Right atrium auricular region (tissue), 2 donors: Measurements from ENCODE around the gene POLD4. TPM values are rescaled to one million over a fixed set of nuclear protein-coding genes. Genes with fewer than 3 reads are reported as not detected.

Experiments
- DNase-seq: peaks from one replicate; pipeline ENCODE4 v3.0.0-alpha.2; 2019; ENCODE audit warnings: low spot score
- H3K27ac ChIP-seq, 2 donors: fragments of 200-600 bp; sonication (generic); 1 replicate in 1 of 2; 2 replicates in 1 of 2; pipeline ENCODE4 v1.5.1; 2016 to 2019
- H3K27me3 ChIP-seq, 2 donors: fragments of 200-600 bp; sonication (generic); one replicate each; pipeline versions ENCODE4 v1.5.1 to v1.6.0; 2017 to 2019
- H3K36me3 ChIP-seq: fragments of 200-600 bp; sonication (generic); one replicate; pipeline ENCODE4 v1.5.1; 2016
- H3K4me1 ChIP-seq, 2 donors: fragments of 200-600 bp; sonication (generic); one replicate each; pipeline versions ENCODE4 v1.5.1 to v1.6.0; 2017 to 2019
- H3K4me3 ChIP-seq, 2 donors: fragments of 200-600 bp; sonication (generic); 1 replicate in 1 of 2; 2 replicates in 1 of 2; pipeline ENCODE4 v1.5.1; 2017 to 2019; ENCODE audit warnings: mild to moderate bottlenecking in 1 of 2, moderate library complexity in 1 of 2
- H3K9me3 ChIP-seq, 2 donors: fragments of 200-600 bp; sonication (generic); one replicate each; pipeline ENCODE4 v1.5.1; 2019
- total RNA-seq, 2 donors: library from RNA; depleted of rRNA; stranded (reverse); fragments of >200 nt; gene quantifications; one replicate each; pipeline ENCODE4 v1.1.0, GENCODE V29; 2016
- TF ChIP-seq, protein P1 (sequence below), 2 donors: fragments of 200-600 bp; sonication (generic); IDR thresholded peaks; one replicate each; pipeline ENCODE4 v1.5.1; 2019; ENCODE audit warnings: antibody characterized with exemption in 2 of 2

Gene POLD4
- total RNA-seq, 2 donors from 2014 or later: 115 to 136 TPM

DNA sequence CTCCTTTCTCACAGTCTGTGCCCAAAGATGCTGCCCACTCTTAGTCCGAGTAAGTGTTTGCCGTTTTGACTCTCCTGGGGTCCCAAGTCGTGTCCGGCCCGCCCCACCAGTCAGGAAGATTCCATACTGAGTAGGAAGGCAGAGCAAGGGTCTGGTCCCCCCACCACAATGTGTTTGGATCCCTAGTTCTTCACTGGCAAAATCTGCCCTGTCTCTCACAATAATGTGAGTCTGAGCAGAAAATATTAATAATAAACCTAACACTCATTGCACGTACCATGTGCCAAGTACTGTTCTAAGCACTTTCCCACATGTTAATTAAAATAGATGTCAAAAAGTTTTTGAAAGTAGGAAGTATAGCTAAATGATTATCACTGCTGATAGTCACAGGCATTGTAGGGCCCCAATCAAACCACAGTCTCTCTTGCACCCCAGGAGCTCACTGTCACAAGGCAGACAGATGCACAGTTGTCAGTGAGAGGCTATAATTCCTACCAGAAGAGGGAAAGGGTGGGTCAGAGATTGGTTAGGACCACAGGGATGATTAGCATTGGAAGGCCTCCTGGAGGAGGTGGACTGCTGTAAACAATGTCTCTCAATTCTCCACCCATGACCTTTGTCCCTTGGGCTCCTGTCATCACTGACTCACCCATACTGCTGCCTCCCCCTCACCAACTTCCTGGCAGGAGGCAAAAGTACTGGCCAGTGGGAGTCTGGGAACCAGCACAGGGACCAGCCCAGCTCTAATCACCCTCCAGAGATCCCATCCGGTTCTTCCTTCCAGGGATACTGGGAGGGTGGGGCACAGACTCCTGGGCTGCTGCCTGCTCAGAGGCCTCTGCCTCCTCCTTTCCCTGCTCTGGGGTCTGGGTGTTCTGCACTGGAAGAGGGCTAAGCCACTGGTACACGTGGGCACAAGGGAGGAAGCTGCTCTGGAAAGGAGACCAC, 1.0 kb upstream of the POLD4 start:
- Histone ChIP-seq H3K27me3 (no peaks in the 10 kb centered on the region), H3K9me3 (no peaks in the 10 kb centered on the region), H3K4me1 (peaks cover 0 to 82% of the 10 kb centered on the region in 2 donors), H3K27ac (peak overlapping the region; percentile 99), H3K4me3 (peak overlapping the region; percentile 61 to 75), H3K36me3 (no peaks in the 10 kb centered on the region)
- TF ChIP-seq, protein P1, sequence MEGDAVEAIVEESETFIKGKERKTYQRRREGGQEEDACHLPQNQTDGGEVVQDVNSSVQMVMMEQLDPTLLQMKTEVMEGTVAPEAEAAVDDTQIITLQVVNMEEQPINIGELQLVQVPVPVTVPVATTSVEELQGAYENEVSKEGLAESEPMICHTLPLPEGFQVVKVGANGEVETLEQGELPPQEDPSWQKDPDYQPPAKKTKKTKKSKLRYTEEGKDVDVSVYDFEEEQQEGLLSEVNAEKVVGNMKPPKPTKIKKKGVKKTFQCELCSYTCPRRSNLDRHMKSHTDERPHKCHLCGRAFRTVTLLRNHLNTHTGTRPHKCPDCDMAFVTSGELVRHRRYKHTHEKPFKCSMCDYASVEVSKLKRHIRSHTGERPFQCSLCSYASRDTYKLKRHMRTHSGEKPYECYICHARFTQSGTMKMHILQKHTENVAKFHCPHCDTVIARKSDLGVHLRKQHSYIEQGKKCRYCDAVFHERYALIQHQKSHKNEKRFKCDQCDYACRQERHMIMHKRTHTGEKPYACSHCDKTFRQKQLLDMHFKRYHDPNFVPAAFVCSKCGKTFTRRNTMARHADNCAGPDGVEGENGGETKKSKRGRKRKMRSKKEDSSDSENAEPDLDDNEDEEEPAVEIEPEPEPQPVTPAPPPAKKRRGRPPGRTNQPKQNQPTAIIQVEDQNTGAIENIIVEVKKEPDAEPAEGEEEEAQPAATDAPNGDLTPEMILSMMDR (IDR thresholded peaks at IDR 0.05): peak in 1 of 2 donors; percentile 28
- DNase-seq: peak; percentile 93

DNA sequence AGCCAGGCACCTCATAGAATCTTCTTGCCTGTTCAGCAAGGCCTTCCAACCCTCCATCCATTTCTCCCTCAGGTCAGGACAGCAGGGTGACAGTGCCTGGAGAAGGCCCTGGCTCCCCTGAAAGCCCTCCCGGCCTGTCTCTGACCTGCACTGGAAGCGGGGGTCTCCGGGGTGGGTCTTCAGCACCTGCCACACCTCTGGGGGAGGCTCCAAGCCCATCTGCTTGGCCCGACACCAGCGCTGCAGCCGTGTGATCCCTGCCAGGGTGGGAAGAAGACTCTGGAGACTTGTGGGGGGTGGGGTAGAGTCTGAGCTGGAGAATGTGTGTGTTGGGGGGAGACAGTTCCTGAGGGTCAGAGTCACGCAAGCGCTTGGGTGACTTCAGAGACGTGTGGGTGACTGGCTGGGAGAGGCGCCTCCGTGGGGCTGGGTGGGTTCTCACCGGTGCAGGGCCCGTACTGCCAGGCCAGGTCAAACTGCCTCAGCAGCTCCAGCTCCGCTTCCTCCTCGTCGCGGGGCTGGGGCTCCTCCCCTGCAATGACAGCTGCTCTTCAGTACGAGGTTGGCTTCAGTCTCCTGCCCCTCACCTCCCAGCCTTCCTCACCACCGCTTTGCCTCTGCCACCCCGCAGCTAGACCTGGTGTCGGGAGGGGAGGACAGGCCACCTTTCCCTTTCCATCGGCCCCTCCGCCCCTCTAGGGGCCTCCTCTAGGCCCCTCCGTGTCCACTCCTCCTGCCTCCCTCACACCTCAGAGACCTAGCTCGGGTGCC, 615 bp downstream of the POLD4 start:
- Histone ChIP-seq H3K27me3 (no peaks in the 10 kb centered on the region), H3K27ac (peak overlapping the region; percentile 99), H3K36me3 (no peaks in the 10 kb centered on the region), H3K9me3 (no peaks in the 10 kb centered on the region), H3K4me1 (peaks cover 0 to 81% of the 10 kb centered on the region in 2 donors), H3K4me3 (peak overlapping the region; percentile 61 to 75)
- TF ChIP-seq, protein P1 (IDR thresholded peaks at IDR 0.05): no peak
- no peak for DNase-seq

DNA sequence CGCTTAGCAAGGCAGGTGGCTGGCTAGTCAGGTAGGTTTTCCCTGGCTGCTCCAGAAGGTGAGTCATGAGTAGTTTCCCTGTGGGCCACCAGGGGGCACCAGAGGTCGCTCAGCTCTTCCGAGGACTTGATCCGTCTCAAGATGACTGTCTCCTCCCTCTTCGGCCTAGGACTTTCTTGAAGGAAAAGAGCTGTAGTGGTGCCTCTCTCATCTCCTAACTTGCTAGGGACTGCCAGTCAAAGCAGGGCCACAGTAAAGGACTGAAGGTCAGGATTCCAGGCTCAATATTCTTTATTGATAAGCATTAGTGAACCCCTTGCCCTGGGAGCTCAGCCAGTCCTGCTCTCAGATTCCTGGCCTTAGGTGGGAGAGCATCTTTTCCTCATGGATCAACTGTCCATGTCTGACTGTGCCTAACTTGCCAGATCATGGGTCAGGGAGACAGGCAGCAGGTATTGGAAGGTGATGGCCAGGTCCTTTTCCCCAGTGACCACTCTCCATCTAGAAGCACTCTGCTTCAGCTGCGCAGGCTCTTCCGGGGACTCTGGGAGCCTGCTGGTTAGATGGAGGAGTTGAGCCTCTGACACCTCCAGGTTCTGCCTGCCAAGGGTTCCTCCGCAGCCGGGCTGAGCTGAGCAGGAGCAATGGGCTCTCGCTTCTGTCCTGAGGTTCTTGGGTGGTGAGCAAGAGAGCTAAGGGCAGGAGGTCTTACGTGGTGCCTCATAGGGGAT, 1.9 kb downstream of the POLD4 start:
- TF ChIP-seq, protein P1 (IDR thresholded peaks at IDR 0.05): peak; percentile 68 to 94
- Histone ChIP-seq H3K36me3 (no peaks in the 10 kb centered on the region), H3K4me1 (peaks cover 0 to 68% of the 10 kb centered on the region in 2 donors), H3K27me3 (no peaks in the 10 kb centered on the region), H3K4me3 (no peak overlapping the region), H3K9me3 (no peaks in the 10 kb centered on the region), H3K27ac (peak overlapping the region; percentile 99)
- DNase-seq: no peak

DNA sequence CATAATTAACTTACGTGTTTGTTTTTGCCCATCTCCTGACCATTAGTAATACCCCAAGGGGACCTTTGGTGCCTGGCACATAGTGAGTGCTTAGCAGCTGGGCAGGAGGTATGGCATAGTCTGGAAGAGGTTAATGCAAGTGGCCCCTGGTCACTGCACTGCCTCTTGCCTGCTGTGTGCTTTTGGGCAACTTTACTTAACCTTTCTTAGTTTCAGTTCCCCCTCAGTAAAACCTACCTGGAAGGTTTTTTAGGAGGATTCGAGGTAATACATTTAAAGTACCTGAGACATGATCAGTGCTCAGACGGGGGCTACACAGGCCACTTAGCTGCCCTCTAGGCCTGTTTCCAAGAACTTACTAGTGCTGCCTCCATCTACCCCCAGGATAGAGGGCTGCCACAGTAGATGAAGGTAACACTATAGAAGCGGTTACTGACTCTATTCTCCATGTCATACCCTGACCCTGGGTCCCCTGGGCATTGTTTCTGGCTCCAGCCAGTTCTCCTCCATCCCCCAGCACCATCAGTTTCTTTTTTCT, 3.3 kb downstream of the POLD4 start:
- H3K27ac ChIP-seq: peak overlapping the region in 1 of 2 donors; percentile 54
- no peaks in the 10 kb centered on the region for H3K27me3 ChIP-seq
- H3K36me3 ChIP-seq: no peaks in the 10 kb centered on the region
- H3K4me1 ChIP-seq: peaks cover 0 to 54% of the 10 kb centered on the region in 2 donors
- DNase-seq: no peak
- H3K4me3 ChIP-seq: no peak overlapping the region
- TF ChIP-seq, protein P1 (IDR thresholded peaks at IDR 0.05): no peak
- H3K9me3 ChIP-seq: no peaks in the 10 kb centered on the region

DNA sequence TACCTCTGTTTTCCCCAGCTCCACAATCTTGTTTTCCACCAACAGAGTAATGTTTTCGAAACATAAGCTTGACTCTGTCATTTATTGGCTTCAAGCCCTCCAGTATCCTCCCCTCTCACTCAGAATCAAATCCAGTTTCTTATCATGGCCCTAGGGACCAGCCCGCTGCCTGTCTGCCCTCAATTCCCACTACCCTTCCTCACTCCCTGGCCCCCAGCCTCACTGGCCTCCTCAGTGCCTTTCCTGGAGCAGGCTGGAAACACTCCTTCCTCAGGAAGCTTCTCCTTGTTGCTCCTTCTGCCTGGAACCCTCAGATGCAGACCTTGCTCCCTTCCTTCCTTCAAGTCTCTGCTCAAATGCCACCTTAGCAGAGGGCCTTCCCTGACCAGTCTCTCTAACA, 3.9 kb downstream of the POLD4 start:
- TF ChIP-seq, protein P1 (IDR thresholded peaks at IDR 0.05): no peak
- Histone ChIP-seq H3K4me3 (no peak overlapping the region), H3K4me1 (peaks cover 0 to 48% of the 10 kb centered on the region in 2 donors), H3K36me3 (no peaks in the 10 kb centered on the region), H3K27me3 (no peaks in the 10 kb centered on the region), H3K27ac (peak overlapping the region; percentile 24 to 54), H3K9me3 (no peaks in the 10 kb centered on the region)
- no peak for DNase-seq
